HEK293 (cell line): ENCODE measurements around the gene PBLD.
A peak's percentile ranks its signal among the peaks of the same experiment; 100 is the strongest.

Experiments used
- GLI4 ChIP-seq: fragments of 450-650 bp; formaldehyde crosslinking; IDR thresholded peaks from 2 replicates; pipeline ENCODE4 v1.5.1; 2016; ENCODE audit warnings: missing biosample characterization, missing genetic modification characterization
- HOXD13 ChIP-seq: sonication (generic); formaldehyde crosslinking; IDR thresholded peaks from 2 replicates; pipeline ENCODE4 v1.8.0; 2022; ENCODE audit warnings: missing genetic modification reagents, borderline replicate concordance
- MYNN ChIP-seq: fragments of 450-650 bp; formaldehyde crosslinking; IDR thresholded peaks from 2 replicates; pipeline ENCODE4 v1.5.1; 2016; ENCODE audit warnings: missing biosample characterization, missing genetic modification characterization, borderline replicate concordance
- OSR2 ChIP-seq: fragments of 450-650 bp; formaldehyde crosslinking; IDR thresholded peaks from 2 replicates; pipeline ENCODE4 v1.5.1; 2016; ENCODE audit warnings: missing biosample characterization, missing genetic modification characterization
- OVOL3 ChIP-seq: fragments of 450-650 bp; formaldehyde crosslinking; IDR thresholded peaks from 2 replicates; pipeline ENCODE4 v1.5.1; 2016; ENCODE audit warnings: missing biosample characterization, missing genetic modification characterization
- PBX3 ChIP-seq: sonication (generic); formaldehyde crosslinking; IDR thresholded peaks from 2 replicates; pipeline ENCODE4 v1.8.1; 2022; ENCODE audit warnings: mild to moderate bottlenecking, moderate library complexity, missing genetic modification reagents
- TCF7L2 ChIP-seq: IDR thresholded peaks from 2 replicates; pipeline ENCODE4 v1.6.1; 2011; ENCODE audit warnings: low read depth, mild to moderate bottlenecking, inconsistent platforms, low read length, moderate library complexity, borderline replicate concordance
- ZBTB21 ChIP-seq: fragments of 450-650 bp; formaldehyde crosslinking; IDR thresholded peaks from 2 replicates; pipeline ENCODE4 v1.5.1; 2017; ENCODE audit warnings: missing biosample characterization, missing genetic modification characterization
- ZBTB48 ChIP-seq: fragments of 450-650 bp; formaldehyde crosslinking; IDR thresholded peaks from 2 replicates; pipeline ENCODE4 v1.5.1; 2016; ENCODE audit warnings: missing biosample characterization, missing genetic modification characterization
- ZBTB8A ChIP-seq: fragments of 450-650 bp; formaldehyde crosslinking; IDR thresholded peaks from 2 replicates; pipeline ENCODE4 v1.5.1; 2016; ENCODE audit warnings: missing biosample characterization, missing genetic modification characterization
- ZNF114 ChIP-seq: fragments of 450-650 bp; formaldehyde crosslinking; IDR thresholded peaks from 2 replicates; pipeline ENCODE4 v1.5.0; 2017; ENCODE audit warnings: missing biosample characterization, missing genetic modification characterization
- ZNF174 ChIP-seq: fragments of 450-650 bp; formaldehyde crosslinking; IDR thresholded peaks from 2 replicates; pipeline ENCODE4 v1.5.0; 2017; ENCODE audit warnings: missing biosample characterization, mild to moderate bottlenecking, missing genetic modification characterization
- ZNF302 ChIP-seq: fragments of 450-650 bp; formaldehyde crosslinking; IDR thresholded peaks from 2 replicates; pipeline ENCODE4 v1.5.1; 2016; ENCODE audit warnings: missing biosample characterization, missing genetic modification characterization, low read depth
- ZNF335 ChIP-seq: fragments of 450-650 bp; formaldehyde crosslinking; conservative IDR thresholded peaks from 2 replicates; pipeline ENCODE4 v1.5.1; 2016; ENCODE audit warnings: missing biosample characterization, missing genetic modification characterization
- ZNF354C ChIP-seq: fragments of 450-650 bp; formaldehyde crosslinking; IDR thresholded peaks from 2 replicates; pipeline ENCODE4 v1.5.1; 2016; ENCODE audit warnings: missing biosample characterization, missing genetic modification characterization, low read depth, borderline replicate concordance
- ZNF37A ChIP-seq: fragments of 450-650 bp; IDR thresholded peaks from 2 replicates; pipeline ENCODE4 v1.5.1; 2018; ENCODE audit warnings: missing biosample characterization, missing genetic modification characterization
- ZNF510 ChIP-seq: fragments of 450-650 bp; formaldehyde crosslinking; IDR thresholded peaks from 2 replicates; pipeline ENCODE4 v1.5.1; 2018; ENCODE audit warnings: mild to moderate bottlenecking, missing genetic modification characterization, missing biosample characterization; ENCODE audit not compliant: insufficient replicate concordance
- ZNF513 ChIP-seq: fragments of 450-650 bp; IDR thresholded peaks from 2 replicates; pipeline ENCODE4 v1.5.1; 2018; ENCODE audit warnings: missing biosample characterization, missing genetic modification characterization
- ZNF514 ChIP-seq: fragments of 450-650 bp; formaldehyde crosslinking; IDR thresholded peaks from 2 replicates; pipeline ENCODE4 v1.5.1; 2016; ENCODE audit warnings: missing biosample characterization, missing genetic modification characterization
- ZNF610 ChIP-seq: fragments of 450-650 bp; formaldehyde crosslinking; IDR thresholded peaks from 2 replicates; pipeline ENCODE4 v1.5.1; 2016; ENCODE audit warnings: missing biosample characterization, missing genetic modification characterization, borderline replicate concordance
- ZNF624 ChIP-seq: fragments of 450-650 bp; formaldehyde crosslinking; IDR thresholded peaks from 2 replicates; pipeline ENCODE4 v1.5.1; 2017; ENCODE audit warnings: missing biosample characterization, missing genetic modification characterization
- ZNF658 ChIP-seq: fragments of 450-650 bp; formaldehyde crosslinking; IDR thresholded peaks from 2 replicates; pipeline ENCODE4; 2016; ENCODE audit warnings: missing biosample characterization, missing genetic modification characterization
- ZNF707 ChIP-seq: fragments of 450-650 bp; formaldehyde crosslinking; IDR thresholded peaks from 2 replicates; pipeline ENCODE4 v1.5.1; 2016; ENCODE audit warnings: missing biosample characterization, missing genetic modification characterization
- ZNF785 ChIP-seq: fragments of 450-650 bp; formaldehyde crosslinking; IDR thresholded peaks from 2 replicates; pipeline ENCODE4 v1.5.1; 2016; ENCODE audit warnings: missing biosample characterization, missing genetic modification characterization
- ZNF791 ChIP-seq: fragments of 450-650 bp; formaldehyde crosslinking; IDR thresholded peaks from 2 replicates; pipeline ENCODE4 v1.5.1; 2016; ENCODE audit warnings: missing biosample characterization, missing genetic modification characterization
- ZSCAN23 ChIP-seq: fragments of 450-650 bp; formaldehyde crosslinking; IDR thresholded peaks from 2 replicates; pipeline ENCODE4 v1.5.1; 2016; ENCODE audit warnings: missing biosample characterization, missing genetic modification characterization
- ZSCAN30 ChIP-seq: fragments of 450-650 bp; IDR thresholded peaks from 2 replicates; pipeline ENCODE4 v1.5.1; 2018; ENCODE audit warnings: missing biosample characterization, mild to moderate bottlenecking, missing genetic modification characterization, moderate library complexity
- TF ChIP-seq, protein P1 (sequence below): fragments of 450-650 bp; formaldehyde crosslinking; IDR thresholded peaks from 2 replicates; pipeline ENCODE4 v1.5.1; 2016; ENCODE audit warnings: missing biosample characterization, missing genetic modification characterization
- TF ChIP-seq, protein P2 (sequence below): fragments of 450-650 bp; formaldehyde crosslinking; IDR thresholded peaks from 2 replicates; pipeline ENCODE4 v1.5.1; 2016; ENCODE audit warnings: missing biosample characterization, missing genetic modification characterization, low read depth
- TF ChIP-seq, protein P3 (sequence below): fragments of 450-650 bp; formaldehyde crosslinking; IDR thresholded peaks from 2 replicates; pipeline ENCODE4 v1.5.1; 2016; ENCODE audit warnings: missing biosample characterization, missing genetic modification characterization, low read depth

PBLD gene

GRCh38 chr10:68327889-68328786, 4.6 kb downstream of the PBLD start (continued):
- TF ChIP-seq ZNF707 (tag by site-specific recombination) (no peak), TCF7L2 (no peak), OSR2 (no peak), ZSCAN23 (tag by site-specific recombination) (no peak), HOXD13 (CRISPR knock-in tag) (no peak), PBX3 (no peak), ZNF114 (no peak), OVOL3 (no peak), ZNF785 (no peak), ZSCAN30 (tag by site-specific recombination) (no peak), MYNN (tag by site-specific recombination) (no peak), ZNF510 (tag by site-specific recombination) (no peak), ZNF354C (tag by site-specific recombination) (no peak), ZBTB21 (no peak), ZBTB8A (tag by site-specific recombination) (no peak), ZNF791 (tag by site-specific recombination) (no peak), ZNF514 (tag by site-specific recombination) (no peak), ZNF513 (peak; percentile 80), ZNF302 (tag by site-specific recombination) (no peak), ZNF610 (tag by site-specific recombination) (no peak), ZNF37A (tag by site-specific recombination) (no peak), GLI4 (tag by site-specific recombination) (no peak), ZBTB48 (no peak), ZNF658 (tag by site-specific recombination) (no peak), ZNF624 (tag by site-specific recombination) (no peak), ZNF335 (tag by site-specific recombination) (peak; percentile 53; the same call in 1 of the 2 replicates), ZNF174 (tag by site-specific recombination) (no peak)
- TF ChIP-seq, protein P1, sequence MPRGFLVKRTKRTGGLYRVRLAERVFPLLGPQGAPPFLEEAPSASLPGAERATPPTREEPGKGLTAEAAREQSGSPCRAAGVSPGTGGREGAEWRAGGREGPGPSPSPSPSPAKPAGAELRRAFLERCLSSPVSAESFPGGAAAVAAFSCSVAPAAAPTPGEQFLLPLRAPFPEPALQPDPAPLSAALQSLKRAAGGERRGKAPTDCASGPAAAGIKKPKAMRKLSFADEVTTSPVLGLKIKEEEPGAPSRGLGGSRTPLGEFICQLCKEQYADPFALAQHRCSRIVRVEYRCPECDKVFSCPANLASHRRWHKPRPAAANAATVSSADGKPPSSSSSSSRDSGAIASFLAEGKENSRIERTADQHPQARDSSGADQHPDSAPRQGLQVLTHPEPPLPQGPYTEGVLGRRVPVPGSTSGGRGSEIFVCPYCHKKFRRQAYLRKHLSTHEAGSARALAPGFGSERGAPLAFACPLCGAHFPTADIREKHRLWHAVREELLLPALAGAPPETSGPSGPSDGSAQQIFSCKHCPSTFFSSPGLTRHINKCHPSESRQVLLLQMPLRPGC (tag by site-specific recombination): no peak
- TF ChIP-seq, protein P2, sequence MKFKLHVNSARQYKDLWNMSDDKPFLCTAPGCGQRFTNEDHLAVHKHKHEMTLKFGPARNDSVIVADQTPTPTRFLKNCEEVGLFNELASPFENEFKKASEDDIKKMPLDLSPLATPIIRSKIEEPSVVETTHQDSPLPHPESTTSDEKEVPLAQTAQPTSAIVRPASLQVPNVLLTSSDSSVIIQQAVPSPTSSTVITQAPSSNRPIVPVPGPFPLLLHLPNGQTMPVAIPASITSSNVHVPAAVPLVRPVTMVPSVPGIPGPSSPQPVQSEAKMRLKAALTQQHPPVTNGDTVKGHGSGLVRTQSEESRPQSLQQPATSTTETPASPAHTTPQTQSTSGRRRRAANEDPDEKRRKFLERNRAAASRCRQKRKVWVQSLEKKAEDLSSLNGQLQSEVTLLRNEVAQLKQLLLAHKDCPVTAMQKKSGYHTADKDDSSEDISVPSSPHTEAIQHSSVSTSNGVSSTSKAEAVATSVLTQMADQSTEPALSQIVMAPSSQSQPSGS (tag by site-specific recombination): no peak
- TF ChIP-seq, protein P3, sequence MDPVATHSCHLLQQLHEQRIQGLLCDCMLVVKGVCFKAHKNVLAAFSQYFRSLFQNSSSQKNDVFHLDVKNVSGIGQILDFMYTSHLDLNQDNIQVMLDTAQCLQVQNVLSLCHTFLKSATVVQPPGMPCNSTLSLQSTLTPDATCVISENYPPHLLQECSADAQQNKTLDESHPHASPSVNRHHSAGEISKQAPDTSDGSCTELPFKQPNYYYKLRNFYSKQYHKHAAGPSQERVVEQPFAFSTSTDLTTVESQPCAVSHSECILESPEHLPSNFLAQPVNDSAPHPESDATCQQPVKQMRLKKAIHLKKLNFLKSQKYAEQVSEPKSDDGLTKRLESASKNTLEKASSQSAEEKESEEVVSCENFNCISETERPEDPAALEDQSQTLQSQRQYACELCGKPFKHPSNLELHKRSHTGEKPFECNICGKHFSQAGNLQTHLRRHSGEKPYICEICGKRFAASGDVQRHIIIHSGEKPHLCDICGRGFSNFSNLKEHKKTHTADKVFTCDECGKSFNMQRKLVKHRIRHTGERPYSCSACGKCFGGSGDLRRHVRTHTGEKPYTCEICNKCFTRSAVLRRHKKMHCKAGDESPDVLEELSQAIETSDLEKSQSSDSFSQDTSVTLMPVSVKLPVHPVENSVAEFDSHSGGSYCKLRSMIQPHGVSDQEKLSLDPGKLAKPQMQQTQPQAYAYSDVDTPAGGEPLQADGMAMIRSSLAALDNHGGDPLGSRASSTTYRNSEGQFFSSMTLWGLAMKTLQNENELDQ (tag by site-specific recombination): no peak
